Kidney epithelial cell (primary cell): ENCODE data around the gene CARD19. TPM values are rescaled to one million over a fixed set of nuclear protein-coding genes. Genes with fewer than 3 reads are reported as not detected.
"Not testable (repeated sequence)": the region's sequence is repeated elsewhere in the genome, so short reads cannot be mapped to it uniquely, and the experiment has no call there.

ENCODE experiments used
- DNase-seq: peaks from one replicate; pipeline ENCODE4 v3.0.0-alpha.2; 2010; ENCODE audit warnings: low read depth
- H3K27me3 ChIP-seq: 2 replicates; pipeline ENCODE4 v1.6.0; 2011; ENCODE audit warnings: low read length; ENCODE audit not compliant: control insufficient read depth, insufficient read depth
- H3K36me3 ChIP-seq: 2 replicates; pipeline ENCODE4 v1.5.1; 2011; ENCODE audit warnings: low read length; ENCODE audit not compliant: control insufficient read depth, insufficient read depth
- H3K4me3 ChIP-seq: 2 replicates; pipeline ENCODE4 v1.5.1; 2011; ENCODE audit warnings: low read depth, mild to moderate bottlenecking, control low read depth, low read length
- CTCF ChIP-seq: IDR thresholded peaks from 2 replicates; pipeline ENCODE4 v1.5.1; 2011; ENCODE audit warnings: mild to moderate bottlenecking, moderate library complexity, low read length, control low read depth, inconsistent platforms; ENCODE audit not compliant: insufficient read depth, poor library complexity, severe bottlenecking
- total RNA-seq: library from RNA; depleted of rRNA; stranded (reverse); fragments of >200 nt; gene quantifications from 2 replicates; pipeline ENCODE4 v1.2.3, GENCODE V29; 2015

The CARD19 gene
- total RNA-seq, 1 donor from 2014 or later: 32.6 TPM

GRCh38 chr9:93115486-93116071 lies 19.6 kb downstream of the CARD19 start:
- Histone ChIP-seq H3K4me3 (no peak overlapping the region), H3K36me3 (peaks cover 1% of the 10 kb centered on the region), H3K27me3 (no peaks in the 10 kb centered on the region)
- no peak for DNase-seq
- TF ChIP-seq CTCF: no peak

DNA sequence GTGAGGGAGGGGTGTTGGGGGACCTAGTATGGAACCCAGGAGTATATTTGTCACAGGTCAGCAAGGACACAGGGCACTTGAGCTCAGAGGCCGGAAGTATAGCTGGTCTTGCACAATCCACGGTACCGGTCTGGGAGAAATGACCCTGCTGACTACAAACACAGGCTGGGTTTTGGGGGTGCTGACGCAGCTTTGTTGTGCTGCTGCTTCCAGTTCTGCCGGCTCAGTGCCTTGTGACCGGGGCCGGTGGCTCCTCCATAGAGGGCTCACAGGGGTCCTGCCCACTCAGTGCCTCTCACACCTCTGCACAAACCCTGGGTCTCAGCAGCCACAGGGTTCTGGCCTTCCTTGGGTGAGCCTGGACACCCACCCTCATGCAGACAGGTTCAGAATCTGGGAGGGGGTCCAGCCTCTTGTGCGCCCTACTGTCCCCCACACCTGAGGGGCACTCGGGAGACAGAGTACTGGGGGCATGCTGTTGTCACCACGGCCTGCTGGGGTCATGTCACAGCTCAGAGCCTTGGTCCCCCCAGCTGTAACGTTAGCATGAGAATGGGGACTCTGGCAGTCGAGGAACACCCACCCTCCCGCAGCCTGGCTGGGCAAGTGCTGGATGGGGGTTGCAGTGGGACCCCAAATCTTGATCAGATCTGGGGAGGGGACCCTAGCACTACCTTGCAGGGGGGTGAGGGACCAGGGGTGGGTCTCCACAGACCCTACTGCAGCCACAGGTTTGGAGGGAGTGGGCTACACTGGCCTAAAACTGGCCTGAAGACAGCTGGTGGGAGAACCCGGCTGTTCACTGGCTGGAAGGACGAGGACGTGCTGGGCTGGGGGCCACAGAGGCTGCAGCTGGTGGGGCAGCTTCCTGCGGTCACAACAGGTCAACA lies 20.3 kb downstream of the CARD19 start:
- Histone ChIP-seq H3K4me3 (no peak overlapping the region), H3K36me3 (peaks cover 1% of the 10 kb centered on the region), H3K27me3 (no peaks in the 10 kb centered on the region)
- TF ChIP-seq CTCF: no peak
- no peak for DNase-seq

- not testable (repeated sequence) for H3K36me3 ChIP-seq, DNase-seq, H3K27me3 ChIP-seq, H3K4me3 ChIP-seq
Observed at GRCh38 chr9:93117521-93117920, 21.5 kb downstream of the CARD19 start.

DNA sequence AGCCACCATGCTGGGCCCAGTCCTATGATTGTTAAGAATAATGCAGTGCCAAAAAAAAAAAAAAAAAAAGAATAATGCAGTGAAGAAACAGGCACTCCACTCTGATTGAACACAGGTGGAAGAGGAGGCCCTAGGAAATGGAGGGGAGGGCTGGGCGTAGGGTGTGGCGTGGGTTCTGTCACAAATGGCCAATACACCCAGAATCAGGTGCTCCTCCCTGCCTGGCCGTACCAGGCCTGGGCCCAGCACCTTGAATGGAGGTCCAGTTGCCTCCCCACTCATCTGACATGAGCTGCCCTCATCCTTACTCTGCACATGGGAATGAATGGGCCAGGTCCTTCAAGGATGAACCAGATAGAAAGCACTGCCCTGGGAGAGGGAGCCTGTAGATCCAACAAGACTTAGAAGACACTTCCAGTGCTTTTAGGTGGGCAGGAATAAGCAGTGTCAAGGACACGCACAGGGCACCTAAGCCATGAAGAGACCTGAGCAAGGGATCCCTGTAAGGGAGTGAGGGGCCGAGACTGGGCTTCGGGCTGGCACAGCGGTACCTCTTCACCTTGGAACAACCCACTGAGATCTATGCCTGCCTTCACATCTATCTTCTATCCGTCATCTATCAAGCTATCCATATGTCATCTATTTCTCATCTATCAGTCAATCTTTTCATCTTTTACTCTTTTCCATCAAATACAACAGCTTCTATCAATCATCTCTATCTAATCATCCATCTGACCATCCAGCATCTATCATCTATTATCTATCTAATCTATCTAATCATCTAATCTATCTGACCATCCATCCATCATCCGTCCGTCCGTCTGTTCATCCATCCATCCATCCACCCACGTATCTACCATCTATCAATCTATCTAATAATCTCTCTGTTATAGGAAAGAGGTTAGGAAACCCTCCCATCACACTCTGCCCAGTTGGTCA lies 22.2 kb downstream of the CARD19 start:
- DNase-seq: no peak
- Histone ChIP-seq H3K27me3 (no peaks in the 10 kb centered on the region), H3K4me3 (no peak overlapping the region), H3K36me3 (no peaks in the 10 kb centered on the region)
- TF ChIP-seq CTCF: no peak

GRCh38 chr9:93118863-93119702 lies 23.1 kb downstream of the CARD19 start:
- TF ChIP-seq CTCF: no peak
- DNase-seq: no peak
- Histone ChIP-seq H3K4me3 (no peak overlapping the region), H3K36me3 (no peaks in the 10 kb centered on the region), H3K27me3 (no peaks in the 10 kb centered on the region)

DNA sequence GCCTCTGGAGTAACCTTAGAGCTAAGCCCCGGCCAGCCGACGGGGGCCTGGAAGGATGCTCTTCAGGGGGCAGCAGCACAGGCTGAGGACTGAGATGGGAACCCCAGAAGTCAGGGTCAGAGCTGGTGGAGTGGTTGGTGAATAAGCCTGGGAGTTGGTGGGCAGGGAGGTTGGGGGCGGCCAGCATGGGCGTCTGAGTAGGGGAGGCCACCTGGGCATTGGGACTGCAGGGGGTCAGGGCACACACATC lies 23.6 kb downstream of the CARD19 start:
- Histone ChIP-seq H3K36me3 (no peaks in the 10 kb centered on the region), H3K27me3 (no peaks in the 10 kb centered on the region), H3K4me3 (no peak overlapping the region)
- no peak for TF ChIP-seq CTCF
- no peak for DNase-seq
